Stimulated activated CD4-positive, alpha-beta T cell treated with anti-CD3 and anti-CD28 coated beads, TNF-alpha, amount 100 ng/mL, for 48 hours (primary cell): ENCODE results near the gene PGBD5.
A peak's percentile ranks its signal among the peaks of the same experiment; 100 is the strongest.
"Not testable (repeated sequence)": the region's sequence is repeated elsewhere in the genome, so short reads cannot be mapped to it uniquely, and the experiment has no call there.

ENCODE experiments used
- DNase-seq, 3 donors: peaks; one replicate each; pipeline ENCODE4 v3.0.0-alpha.2; 2020; ENCODE audit warnings: low read depth in 3 of 3

The PGBD5 gene, protein sequence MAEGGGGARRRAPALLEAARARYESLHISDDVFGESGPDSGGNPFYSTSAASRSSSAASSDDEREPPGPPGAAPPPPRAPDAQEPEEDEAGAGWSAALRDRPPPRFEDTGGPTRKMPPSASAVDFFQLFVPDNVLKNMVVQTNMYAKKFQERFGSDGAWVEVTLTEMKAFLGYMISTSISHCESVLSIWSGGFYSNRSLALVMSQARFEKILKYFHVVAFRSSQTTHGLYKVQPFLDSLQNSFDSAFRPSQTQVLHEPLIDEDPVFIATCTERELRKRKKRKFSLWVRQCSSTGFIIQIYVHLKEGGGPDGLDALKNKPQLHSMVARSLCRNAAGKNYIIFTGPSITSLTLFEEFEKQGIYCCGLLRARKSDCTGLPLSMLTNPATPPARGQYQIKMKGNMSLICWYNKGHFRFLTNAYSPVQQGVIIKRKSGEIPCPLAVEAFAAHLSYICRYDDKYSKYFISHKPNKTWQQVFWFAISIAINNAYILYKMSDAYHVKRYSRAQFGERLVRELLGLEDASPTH

DNA sequence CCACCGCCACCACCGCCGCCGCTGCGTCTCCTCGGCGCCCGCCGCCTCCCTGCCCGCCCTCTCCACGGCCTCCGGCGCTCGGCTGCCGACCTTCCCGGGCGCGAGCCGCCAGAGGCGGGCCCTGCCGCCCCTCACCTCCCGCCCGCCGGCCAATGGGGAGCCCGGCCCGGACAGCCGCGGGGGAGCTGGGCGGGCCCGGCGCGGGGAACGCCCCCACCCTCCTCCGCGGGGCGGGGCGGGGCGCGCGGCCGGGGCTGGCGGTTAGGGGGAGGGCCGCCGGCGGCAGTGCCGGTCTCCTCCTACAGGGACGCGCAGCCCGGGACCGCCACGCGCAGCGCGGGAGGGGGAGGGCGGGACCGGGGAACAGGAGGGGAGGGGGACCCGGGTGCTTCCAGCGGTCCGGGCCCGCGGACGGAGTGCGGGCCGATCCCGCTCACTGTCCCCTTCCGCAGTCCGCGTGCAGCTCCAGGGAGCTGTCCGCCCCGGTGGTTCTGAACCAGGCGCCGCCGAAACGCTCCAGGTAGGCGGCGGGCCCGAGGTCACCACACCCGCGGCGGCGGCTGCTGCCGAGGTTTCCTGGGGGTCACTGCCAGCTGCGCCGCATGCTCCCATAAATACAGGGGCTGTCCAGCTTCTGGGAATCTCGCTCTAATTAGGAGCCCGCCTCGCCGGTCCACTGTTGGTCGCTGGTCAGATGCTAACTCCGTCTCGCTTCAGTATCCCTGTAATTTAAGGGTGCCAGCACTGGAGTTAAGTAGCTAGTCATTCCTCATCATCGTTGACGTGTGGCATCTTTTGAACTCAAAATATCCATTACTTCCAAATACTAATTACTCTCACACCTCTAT is at the start of gene PGBD5:
TSS of gene PGBD5 (minus strand) at position 87 of the 848 bp plus-strand sequence. CDS start 404 bp downstream, outside the sequence.
- peak; percentile 18 to 48 (median 31) for DNase-seq

DNA sequence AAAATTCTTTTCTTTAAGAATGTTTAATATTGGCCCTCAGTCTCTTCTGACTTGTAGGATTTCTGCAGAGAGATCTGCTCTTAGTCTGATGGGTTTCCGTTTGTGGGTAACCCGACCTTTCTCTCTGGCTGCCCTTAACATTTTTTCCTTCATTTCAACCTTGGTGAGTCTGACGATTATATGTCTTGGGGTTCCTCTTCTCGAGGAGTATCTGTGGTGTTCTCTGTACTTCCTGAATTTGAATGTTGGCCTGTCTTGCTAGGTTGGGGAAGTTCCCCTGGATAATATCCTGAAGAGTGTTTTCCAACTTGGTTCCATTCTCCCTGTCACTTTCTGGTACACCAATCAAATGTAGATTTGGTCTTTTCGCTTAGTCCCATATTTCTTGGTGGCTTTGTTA is 48.8 kb upstream of the PGBD5 start:
- not testable (repeated sequence) for DNase-seq

DNA sequence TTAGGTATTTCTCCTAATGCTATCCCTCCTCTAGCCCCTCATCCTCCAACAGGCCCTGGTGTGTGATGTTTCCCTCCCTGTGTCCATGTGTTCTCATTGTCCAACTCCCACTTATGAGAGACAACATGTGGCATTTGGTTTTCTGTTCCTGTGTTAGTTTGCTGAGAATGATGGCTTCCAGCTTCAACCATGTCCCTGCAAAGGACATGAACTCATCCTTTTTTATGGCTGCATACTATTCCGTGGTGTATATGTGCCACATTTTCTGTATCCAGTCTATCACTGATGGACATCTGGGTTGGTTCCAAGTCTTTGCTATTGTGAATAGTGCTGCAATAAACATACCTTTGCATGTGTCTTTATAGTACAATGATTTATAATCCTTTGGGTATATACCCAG is 44.6 kb upstream of the PGBD5 start:
- not testable (repeated sequence) for DNase-seq

DNA sequence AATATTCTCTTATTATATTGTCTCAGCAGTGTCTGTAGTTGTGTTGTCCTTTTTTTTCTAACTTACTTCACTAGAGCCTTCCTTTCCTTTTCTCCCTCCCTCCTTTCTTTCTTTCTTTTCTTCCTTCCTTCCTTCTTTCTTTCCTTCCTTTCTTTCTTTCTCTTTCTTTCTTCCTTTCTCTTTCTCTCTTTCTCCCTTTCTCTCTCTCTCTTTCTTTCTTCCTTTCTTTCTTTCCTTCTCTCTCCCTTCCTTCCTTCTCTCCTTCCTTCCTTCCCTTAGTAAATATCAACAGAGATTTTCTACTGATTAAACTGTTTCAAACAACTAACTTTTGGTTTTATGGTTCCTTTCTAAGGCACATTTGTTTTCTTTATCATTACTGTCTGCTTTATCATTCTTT is 43.1 kb upstream of the PGBD5 start:
- no peak for DNase-seq

DNA sequence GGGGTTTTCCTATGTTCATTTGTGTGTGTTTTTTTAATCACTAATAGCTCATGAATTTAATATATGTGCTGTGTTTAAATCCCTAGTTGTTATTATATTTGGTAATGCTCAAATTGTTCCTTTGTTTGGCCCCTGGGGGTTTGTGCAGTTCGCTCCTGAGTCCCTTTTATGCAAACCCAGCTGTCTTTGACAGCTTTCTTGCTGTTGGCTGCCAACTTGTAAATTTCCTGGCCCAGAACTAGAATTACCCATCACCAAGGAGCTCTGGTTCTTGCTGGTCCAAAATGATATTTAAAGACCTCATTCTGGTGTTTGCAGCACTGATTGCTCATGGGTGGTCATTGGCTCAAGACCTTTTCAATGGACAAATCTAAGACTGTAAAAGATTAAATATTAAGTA is 39.6 kb upstream of the PGBD5 start:
- DNase-seq, result no peak

- DNase-seq, result no peak
Measured at GRCh38 chr1:230464671-230465070, 38.5 kb upstream of the PGBD5 start.

- no peak for DNase-seq
Measured at GRCh38 chr1:230463760-230464159, 37.6 kb upstream of the PGBD5 start.

DNA sequence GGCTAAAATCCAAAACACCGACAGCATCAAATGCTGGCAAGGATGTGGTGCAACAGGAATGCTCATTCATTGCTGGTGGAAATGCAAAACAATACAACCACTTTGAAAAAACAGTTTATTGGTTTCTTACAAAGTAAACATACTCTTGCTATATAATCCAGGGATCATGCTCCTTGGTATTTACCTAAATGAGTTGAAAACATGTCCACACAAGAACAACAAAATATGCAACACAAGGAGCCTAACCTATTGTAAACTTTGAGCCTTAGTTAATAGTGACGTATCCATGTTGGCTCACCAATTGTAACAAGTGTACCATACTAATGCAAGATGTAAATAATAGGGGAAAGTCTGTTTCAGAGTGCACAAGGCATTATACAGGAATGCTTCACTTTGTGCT is 37.2 kb upstream of the PGBD5 start:
- no peak for DNase-seq

- DNase-seq, result no peak
Measured at GRCh38 chr1:230459465-230459864, 33.3 kb upstream of the PGBD5 start.

DNA sequence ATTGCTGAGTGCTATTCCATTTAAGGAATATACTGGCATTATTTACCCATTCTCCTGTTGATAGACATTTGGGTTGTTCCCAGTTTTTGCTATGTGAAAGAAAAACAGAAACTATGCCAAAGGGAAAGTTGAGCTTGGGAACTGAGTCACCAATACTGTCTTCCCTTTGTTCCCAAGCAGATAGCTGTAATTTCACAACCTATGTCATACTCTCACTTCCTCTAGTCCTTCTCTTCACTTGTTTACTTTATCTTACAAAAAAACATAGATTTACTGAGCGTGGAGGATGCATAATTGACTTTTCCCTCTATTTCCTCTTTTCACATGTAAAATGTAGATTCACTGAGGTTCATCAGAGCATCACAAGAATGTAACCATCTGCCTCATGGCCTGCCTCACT is 32.4 kb upstream of the PGBD5 start:
- no peak for DNase-seq

GRCh38 chr1:230456478-230456877 is 30.3 kb upstream of the PGBD5 start:
- DNase-seq, result no peak

DNA sequence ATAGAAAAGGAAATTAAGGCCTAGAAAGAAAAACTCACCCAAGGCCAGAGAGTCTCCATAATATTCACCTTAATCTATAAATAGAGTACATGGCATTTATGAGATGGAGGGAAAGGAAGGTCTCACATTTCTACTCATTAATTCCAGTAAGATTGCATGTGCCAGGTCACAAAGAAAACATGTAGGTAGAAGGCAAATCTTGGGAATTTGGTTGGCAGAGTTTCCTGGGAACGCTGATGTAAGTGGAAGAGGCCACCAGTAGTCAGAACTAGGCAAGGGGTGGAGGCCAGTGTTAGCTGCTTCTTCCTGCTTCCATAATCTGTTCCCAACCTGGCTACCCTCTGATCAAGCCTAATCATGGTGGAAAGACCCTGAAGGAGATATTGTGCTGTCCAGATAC is 29.2 kb upstream of the PGBD5 start:
- DNase-seq, result no peak

GRCh38 chr1:230453377-230453776 is 27.2 kb upstream of the PGBD5 start:
- DNase-seq, result no peak

DNA sequence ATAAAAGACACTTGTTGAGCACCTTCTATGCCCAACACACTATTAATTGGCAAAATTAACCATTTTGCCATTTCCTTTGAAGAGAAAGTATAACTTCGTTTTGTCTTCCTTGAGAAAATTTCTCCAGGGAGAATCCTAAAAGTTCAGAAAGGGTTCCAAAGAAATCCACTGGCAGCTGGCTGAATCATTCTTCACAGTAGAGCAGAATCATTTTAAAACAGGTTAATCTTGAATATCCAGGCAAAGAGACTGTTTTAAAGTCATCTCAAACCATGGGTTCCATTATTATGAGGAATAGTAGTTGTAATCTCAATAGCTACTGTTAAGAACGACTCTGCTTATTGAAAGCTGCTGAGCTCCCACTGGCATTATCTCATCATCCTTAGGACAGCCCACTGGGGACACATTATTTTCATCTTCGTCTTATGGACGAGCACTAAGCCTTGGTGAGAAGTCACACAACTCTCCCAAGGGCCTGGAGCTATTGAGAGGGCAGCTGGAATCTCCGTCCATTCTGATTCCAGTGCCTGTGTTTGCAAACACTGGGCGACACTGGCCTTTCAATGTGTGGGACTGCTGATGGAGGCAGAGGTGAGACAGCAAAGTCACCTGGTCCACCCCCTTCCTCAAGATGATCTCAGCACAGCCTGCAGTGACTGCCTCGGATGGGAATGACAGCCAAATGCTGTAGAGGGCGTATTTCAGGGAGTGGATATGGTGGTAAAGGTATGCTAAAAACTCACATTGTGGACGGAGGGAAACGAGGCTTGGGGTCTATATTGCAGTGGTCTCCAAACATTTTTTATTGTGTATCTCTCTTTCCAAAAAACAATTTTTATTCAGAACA is 15.3 kb upstream of the PGBD5 start:
- DNase-seq, result no peak

DNA sequence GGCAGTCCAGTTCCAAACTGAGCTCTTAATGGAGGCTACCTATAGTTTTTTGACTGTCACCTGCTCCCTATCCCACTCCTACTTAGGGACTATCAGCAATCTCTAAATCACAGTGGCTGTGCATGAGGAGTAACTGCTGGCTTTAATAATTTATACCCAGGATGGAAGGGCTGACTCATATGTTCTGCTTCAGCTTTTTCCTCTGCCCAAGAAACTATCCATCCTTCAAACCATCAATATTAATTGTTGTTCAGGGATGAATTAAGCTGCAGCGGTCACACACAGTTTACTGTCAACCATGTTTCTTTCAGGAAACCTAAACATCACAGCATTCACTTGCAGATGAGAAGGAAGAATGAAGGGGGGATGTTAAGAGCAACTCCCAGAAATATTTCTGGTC is 9.0 kb upstream of the PGBD5 start:
- DNase-seq, result no peak

GRCh38 chr1:230431527-230431926 is 5.4 kb upstream of the PGBD5 start:
- DNase-seq, result no peak

- no peak for DNase-seq
Measured at GRCh38 chr1:230430499-230430898, 4.4 kb upstream of the PGBD5 start.

- no peak for DNase-seq
Measured at GRCh38 chr1:230429067-230429735, 3.1 kb upstream of the PGBD5 start.

GRCh38 chr1:230427981-230428380 is 1.8 kb upstream of the PGBD5 start:
- DNase-seq, result no peak

DNA sequence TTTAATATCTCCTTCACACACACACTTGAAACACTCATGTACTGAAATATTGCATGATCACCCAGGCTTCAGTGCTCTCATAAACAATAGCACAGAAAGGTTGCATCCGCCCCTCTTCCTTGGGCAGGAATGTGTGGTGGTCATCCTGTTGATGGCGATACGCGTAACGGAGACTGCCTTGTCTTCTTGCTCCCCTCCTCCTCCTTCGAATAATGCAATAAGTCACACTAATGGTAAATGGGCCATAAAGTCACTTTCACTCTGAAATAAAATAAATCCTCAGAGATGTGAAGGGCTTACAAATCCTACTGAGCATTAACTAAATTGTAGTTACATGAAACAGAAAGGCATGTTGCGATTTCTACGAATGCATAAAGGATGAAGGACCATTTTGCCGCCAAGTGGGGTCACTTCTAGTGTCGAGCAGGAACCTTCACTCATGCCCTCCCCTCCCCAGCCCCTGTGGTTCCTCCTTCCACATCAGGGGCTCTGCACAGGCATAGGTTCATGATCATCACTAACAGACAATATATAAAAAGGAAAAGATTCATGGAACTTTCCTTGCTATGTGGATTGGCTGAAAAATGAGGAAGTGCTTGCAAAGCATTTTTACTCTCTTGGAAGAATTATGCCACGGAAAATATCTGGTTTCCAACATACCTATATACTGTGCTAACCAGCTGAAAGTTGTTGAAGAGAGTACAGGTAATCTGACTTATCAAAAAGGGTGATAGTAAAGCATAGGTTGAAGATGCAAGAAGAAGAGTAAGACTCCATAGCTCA is 1.2 kb upstream of the PGBD5 start:
- no peak for DNase-seq
